ENCODE results near the gene LRMDA.

The LRMDA gene

DNA sequence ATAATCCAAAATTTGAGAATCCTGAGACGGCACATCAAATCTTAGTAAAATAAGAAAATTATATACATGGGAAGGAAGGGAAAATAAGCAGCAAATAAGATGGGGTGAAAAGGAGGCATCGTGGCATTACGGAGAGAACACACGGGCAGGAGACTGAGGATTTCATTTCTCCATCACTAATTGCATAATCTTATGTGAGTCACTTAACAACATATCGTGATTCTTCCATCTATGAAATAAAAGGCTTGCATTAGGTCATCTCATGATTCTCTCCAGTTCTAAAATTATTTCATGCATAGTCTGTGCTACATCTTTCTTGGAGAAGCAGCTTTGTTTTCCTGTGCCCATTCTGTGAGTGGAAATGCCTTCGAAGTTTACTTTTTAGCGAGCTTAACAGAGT, 288.7 kb downstream of the LRMDA start:
- no peak for TF ChIP-seq ZBTB7A (IDR thresholded peaks at IDR 0.05; ENCODE audit: low read depth)

DNA sequence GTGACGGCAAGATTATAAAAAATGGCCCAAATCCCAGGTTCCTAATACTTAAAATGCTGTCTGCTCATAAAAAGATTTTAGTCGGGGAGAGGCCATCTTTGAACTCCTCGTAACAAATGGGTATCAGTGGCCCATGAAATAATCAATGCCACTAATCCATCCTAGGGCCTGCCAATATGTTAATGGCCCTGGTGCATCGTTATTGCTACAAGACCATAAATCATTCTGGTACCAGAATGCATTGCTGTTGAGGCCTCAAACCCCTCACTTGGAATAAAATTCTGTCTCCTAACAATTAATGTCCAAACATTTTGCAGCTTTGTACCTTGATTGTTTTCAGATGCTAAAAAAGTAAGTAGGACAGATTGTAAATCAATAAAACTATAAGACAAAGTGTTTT, 290.6 kb downstream of the LRMDA start:
- TF ChIP-seq, protein P1, sequence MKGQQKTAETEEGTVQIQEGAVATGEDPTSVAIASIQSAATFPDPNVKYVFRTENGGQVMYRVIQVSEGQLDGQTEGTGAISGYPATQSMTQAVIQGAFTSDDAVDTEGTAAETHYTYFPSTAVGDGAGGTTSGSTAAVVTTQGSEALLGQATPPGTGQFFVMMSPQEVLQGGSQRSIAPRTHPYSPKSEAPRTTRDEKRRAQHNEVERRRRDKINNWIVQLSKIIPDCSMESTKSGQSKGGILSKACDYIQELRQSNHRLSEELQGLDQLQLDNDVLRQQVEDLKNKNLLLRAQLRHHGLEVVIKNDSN (IDR thresholded peaks at IDR 0.05), result no peak
- TF ChIP-seq, protein P2, sequence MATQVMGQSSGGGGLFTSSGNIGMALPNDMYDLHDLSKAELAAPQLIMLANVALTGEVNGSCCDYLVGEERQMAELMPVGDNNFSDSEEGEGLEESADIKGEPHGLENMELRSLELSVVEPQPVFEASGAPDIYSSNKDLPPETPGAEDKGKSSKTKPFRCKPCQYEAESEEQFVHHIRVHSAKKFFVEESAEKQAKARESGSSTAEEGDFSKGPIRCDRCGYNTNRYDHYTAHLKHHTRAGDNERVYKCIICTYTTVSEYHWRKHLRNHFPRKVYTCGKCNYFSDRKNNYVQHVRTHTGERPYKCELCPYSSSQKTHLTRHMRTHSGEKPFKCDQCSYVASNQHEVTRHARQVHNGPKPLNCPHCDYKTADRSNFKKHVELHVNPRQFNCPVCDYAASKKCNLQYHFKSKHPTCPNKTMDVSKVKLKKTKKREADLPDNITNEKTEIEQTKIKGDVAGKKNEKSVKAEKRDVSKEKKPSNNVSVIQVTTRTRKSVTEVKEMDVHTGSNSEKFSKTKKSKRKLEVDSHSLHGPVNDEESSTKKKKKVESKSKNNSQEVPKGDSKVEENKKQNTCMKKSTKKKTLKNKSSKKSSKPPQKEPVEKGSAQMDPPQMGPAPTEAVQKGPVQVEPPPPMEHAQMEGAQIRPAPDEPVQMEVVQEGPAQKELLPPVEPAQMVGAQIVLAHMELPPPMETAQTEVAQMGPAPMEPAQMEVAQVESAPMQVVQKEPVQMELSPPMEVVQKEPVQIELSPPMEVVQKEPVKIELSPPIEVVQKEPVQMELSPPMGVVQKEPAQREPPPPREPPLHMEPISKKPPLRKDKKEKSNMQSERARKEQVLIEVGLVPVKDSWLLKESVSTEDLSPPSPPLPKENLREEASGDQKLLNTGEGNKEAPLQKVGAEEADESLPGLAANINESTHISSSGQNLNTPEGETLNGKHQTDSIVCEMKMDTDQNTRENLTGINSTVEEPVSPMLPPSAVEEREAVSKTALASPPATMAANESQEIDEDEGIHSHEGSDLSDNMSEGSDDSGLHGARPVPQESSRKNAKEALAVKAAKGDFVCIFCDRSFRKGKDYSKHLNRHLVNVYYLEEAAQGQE (IDR thresholded peaks at IDR 0.05; ENCODE audit: low read depth), result no peak
- TF ChIP-seq, protein P3, sequence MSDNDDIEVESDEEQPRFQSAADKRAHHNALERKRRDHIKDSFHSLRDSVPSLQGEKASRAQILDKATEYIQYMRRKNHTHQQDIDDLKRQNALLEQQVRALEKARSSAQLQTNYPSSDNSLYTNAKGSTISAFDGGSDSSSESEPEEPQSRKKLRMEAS (IDR thresholded peaks at IDR 0.05), result no peak
- no peak for TF ChIP-seq ZBTB7A (IDR thresholded peaks at IDR 0.05; ENCODE audit: low read depth)

DNA sequence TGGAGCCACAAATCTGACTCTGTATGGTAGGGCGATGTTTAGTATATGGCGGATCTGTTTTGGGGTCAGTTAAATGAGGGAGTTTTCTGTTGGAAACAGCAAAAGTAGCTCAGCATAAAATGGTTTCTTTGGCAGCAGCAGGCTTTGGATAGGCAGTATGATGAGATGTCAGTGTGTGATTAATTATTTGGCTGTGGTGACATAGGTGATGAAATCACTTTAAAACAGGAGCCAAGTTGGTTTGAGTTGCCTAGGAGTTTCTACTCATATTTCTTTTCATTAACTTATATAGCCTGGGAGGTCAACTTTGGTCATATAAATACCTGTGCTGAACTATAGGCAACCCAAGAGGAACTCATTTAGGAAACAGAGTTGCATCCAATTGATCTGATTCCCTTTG, 291.2 kb downstream of the LRMDA start:
- TF ChIP-seq ZBTB7A (IDR thresholded peaks at IDR 0.05; ENCODE audit: low read depth), result no peak
- TF ChIP-seq, protein P3 (IDR thresholded peaks at IDR 0.05), result no peak
- no peak for TF ChIP-seq YY1 (IDR thresholded peaks at IDR 0.05; ENCODE audit: low read depth)
- TF ChIP-seq NFIC (IDR thresholded peaks at IDR 0.05), result no peak
- TF ChIP-seq TCF12 (IDR thresholded peaks at IDR 0.05; ENCODE audit: low read depth), result no peak
- TF ChIP-seq CREB1 (IDR thresholded peaks at IDR 0.05; ENCODE audit: low read depth), result no peak
- TF ChIP-seq TAF1 (IDR thresholded peaks at IDR 0.05; ENCODE audit: low read depth), result no peak
- no peak for TF ChIP-seq CEBPB (IDR thresholded peaks at IDR 0.05)
- no peak for TF ChIP-seq RAD21 (IDR thresholded peaks at IDR 0.05; ENCODE audit: low read depth)
- no peak for TF ChIP-seq FOXM1 (IDR thresholded peaks at IDR 0.05; ENCODE audit: borderline replicate concordance, low read depth)
- TF ChIP-seq TEAD4 (IDR thresholded peaks at IDR 0.05), result no peak
- TF ChIP-seq, protein P2 (IDR thresholded peaks at IDR 0.05; ENCODE audit: low read depth), result no peak
- TF ChIP-seq EGR1 (IDR thresholded peaks at IDR 0.05), result no peak
- TF ChIP-seq, protein P1 (IDR thresholded peaks at IDR 0.05), result no peak
- no peak for TF ChIP-seq EP300 (IDR thresholded peaks at IDR 0.05; ENCODE audit: borderline replicate concordance)

DNA sequence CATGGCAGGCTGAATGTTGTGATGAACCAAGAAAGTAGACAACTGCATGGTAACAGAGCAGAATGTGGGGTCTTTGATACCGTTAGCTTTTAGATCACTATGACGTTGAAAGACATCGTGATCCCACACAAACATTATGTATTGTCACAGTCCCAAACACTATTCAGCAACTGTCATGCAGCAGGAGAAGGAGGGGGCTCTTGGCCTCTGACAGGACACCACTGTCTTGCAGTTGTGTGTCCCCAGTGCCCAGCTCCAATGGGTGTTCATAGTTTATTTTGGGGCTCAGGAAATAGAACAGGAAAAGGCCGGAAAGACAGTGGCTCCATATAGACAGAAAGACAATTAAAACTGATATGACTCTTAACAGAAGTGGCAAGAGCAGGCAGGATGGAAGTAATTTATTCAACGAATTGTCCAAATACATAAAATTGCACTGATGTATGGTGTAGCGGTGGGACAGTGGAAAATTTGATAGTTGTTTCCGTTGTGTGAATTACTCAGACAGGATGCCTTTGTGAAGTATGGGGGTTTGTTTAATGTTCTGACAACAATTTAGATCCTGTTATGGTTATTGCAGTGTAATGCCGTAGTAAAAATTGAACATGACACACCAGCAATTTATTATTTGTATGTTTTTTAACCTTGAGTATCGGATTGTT, 292.0 kb downstream of the LRMDA start:
- TF ChIP-seq TAF1 (IDR thresholded peaks at IDR 0.05; ENCODE audit: low read depth), result no peak
- TF ChIP-seq ZBTB7A (IDR thresholded peaks at IDR 0.05; ENCODE audit: low read depth), result no peak
- TF ChIP-seq EP300 (IDR thresholded peaks at IDR 0.05; ENCODE audit: borderline replicate concordance), result no peak
- no peak for TF ChIP-seq CREB1 (IDR thresholded peaks at IDR 0.05; ENCODE audit: low read depth)
- TF ChIP-seq, protein P1 (IDR thresholded peaks at IDR 0.05), result no peak
- TF ChIP-seq RAD21 (IDR thresholded peaks at IDR 0.05; ENCODE audit: low read depth), result no peak
- TF ChIP-seq TCF12 (IDR thresholded peaks at IDR 0.05; ENCODE audit: low read depth), result no peak

DNA sequence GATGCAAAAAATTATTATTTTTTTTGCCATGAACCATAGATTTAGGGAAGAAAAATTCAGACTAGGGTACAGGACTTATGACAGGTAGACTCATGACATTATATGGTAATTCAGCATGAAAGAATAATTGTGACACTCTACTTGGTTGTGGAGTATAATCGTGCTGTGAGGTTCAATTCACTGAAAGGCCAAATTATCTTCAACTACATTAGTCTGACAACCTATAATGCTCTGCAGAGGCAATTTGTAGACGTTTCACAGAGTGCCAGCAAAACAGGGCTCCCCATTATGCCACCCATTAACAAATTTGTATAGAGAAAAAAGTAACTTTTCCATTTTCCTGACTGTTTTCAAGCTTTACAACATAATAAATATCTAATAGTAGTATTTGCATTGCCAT, 292.6 kb downstream of the LRMDA start:
- TF ChIP-seq ZBTB7A (IDR thresholded peaks at IDR 0.05; ENCODE audit: low read depth) (no peak), RAD21 (IDR thresholded peaks at IDR 0.05; ENCODE audit: low read depth) (no peak), TCF12 (IDR thresholded peaks at IDR 0.05; ENCODE audit: low read depth) (no peak), FOXM1 (IDR thresholded peaks at IDR 0.05; ENCODE audit: borderline replicate concordance, low read depth) (no peak), TEAD4 (IDR thresholded peaks at IDR 0.05) (no peak), NFIC (IDR thresholded peaks at IDR 0.05) (no peak), CEBPB (IDR thresholded peaks at IDR 0.05) (no peak), CREB1 (IDR thresholded peaks at IDR 0.05; ENCODE audit: low read depth) (no peak), EGR1 (IDR thresholded peaks at IDR 0.05) (no peak), EP300 (IDR thresholded peaks at IDR 0.05; ENCODE audit: borderline replicate concordance) (no peak), YY1 (IDR thresholded peaks at IDR 0.05; ENCODE audit: low read depth) (no peak), TAF1 (IDR thresholded peaks at IDR 0.05; ENCODE audit: low read depth) (no peak)
- TF ChIP-seq, protein P3 (IDR thresholded peaks at IDR 0.05), result no peak
- TF ChIP-seq, protein P2 (IDR thresholded peaks at IDR 0.05; ENCODE audit: low read depth), result no peak
- TF ChIP-seq, protein P1 (IDR thresholded peaks at IDR 0.05), result no peak

Measured in Ishikawa (cell line).